Thyroid gland (tissue), 4 donors: ENCODE measurements around the gene DFFA. TPM values are rescaled to one million over a fixed set of nuclear protein-coding genes. Genes with fewer than 3 reads are reported as not detected.
"Not testable (repeated sequence)": the region's sequence is repeated elsewhere in the genome, so short reads cannot be mapped to it uniquely, and the experiment has no call there.

Source experiments
- DNase-seq, 2 donors: peaks; one replicate each; pipeline ENCODE4 v3.0.0-alpha.2; 2019
- H3K27ac ChIP-seq, 3 donors: fragments of 200-600 bp; sonication (generic); 1 replicate in 2 of 3; 2 replicates in 1 of 3; pipeline ENCODE4 v1.5.1; 2016 to 2019; ENCODE audit warnings: mild to moderate bottlenecking in 1 of 3, moderate library complexity in 1 of 3
- H3K27me3 ChIP-seq: fragments of 200-600 bp; sonication (generic); one replicate; pipeline ENCODE4 v1.5.1; 2019
- H3K36me3 ChIP-seq, 2 donors: fragments of 200-600 bp; sonication (generic); one replicate each; pipeline ENCODE4 v1.5.1; 2016 to 2019
- H3K4me1 ChIP-seq, 2 donors: fragments of 200-600 bp; sonication (generic); one replicate each; pipeline ENCODE4 v1.5.1; 2017 to 2019
- H3K4me3 ChIP-seq, 3 donors: fragments of 200-600 bp; sonication (generic); replicated peaks in 1 of 3; 1 replicate in 2 of 3; 2 replicates in 1 of 3; pipeline ENCODE4 v1.5.1; 2016; ENCODE audit warnings: mild to moderate bottlenecking in 1 of 3
- H3K9me3 ChIP-seq: fragments of 200-600 bp; sonication (generic); one replicate; pipeline ENCODE4 v1.5.1; 2017
- CTCF ChIP-seq, 6 experiments: fragments of 200-600 bp in 3 of 6; fragments of 450-650 bp in 3 of 6; sonication (generic) in 3 of 6; IDR thresholded peaks; one replicate each; pipeline ENCODE4 v1.5.1; 2016 to 2019; ENCODE audit warnings: antibody characterized with exemption in 6 of 6, mild to moderate bottlenecking in 2 of 6, inconsistent platforms in 1 of 6, moderate library complexity in 1 of 6
- POLR2A ChIP-seq, 2 donors: fragments of 450-650 bp; IDR thresholded peaks; one replicate each; pipeline ENCODE4 v1.6.1; 2017; ENCODE audit warnings: antibody characterized with exemption in 2 of 2, mild to moderate bottlenecking in 2 of 2, moderate library complexity in 1 of 2
- WGBS, 2 donors: methylation state at CpG; one replicate each; pipeline ENCODE4 v1.1.5; 2017; 5-methylcytosine and 5-hydroxymethylcytosine counted together
- intact Hi-C: fragments of 100-400 bp; cut with DNase I; formaldehyde crosslinking; loops from one replicate; pipeline ENCODE4 v1.15.1; 2023
- total RNA-seq, 4 donors: library from RNA; depleted of rRNA; stranded (reverse); fragments of >200 nt; gene quantifications; one replicate each; pipeline ENCODE4 v1.2.3, GENCODE V29; 2016

Gene DFFA
- total RNA-seq, 4 donors from 2014 or later, result 24.2 to 30.3 (median 27.5) TPM

DNA sequence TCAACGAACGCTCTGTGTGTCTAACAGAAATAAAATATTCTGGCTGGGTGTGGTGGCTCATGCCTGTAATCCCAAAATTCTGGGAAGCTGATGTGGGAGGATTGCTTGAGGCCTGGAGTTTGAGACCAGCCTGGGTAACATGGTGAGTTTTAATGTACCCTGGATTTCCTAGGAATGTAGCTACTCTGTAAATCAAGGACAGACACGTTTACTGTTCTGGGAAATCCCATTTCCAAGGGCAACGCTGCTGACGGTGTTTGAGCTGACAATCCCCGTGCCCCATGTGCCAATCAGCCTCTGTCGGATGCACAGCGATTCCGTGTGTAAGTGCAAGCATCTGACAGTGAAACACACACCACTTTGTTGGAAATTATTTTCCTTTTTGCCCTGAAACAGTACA, 14.5 kb downstream of the DFFA start:
- H3K36me3 ChIP-seq, result peaks cover 12 to 14% of the 10 kb centered on the region in 2 donors
- DNase-seq, result no peak
- H3K27me3 ChIP-seq, result no peaks in the 10 kb centered on the region
- no peaks in the 10 kb centered on the region for H3K4me1 ChIP-seq
- no peak overlapping the region for H3K4me3 ChIP-seq
- WGBS, 2 donors, result 84 to 89% methylated on average over 9 of the region's 9 CpGs
- no peak for TF ChIP-seq POLR2A (IDR thresholded peaks at IDR 0.05)
- TF ChIP-seq CTCF (IDR thresholded peaks at IDR 0.05), result no peak
- H3K9me3 ChIP-seq, result no peaks in the 10 kb centered on the region
- H3K27ac ChIP-seq, result no peak overlapping the region
- intact Hi-C loops, result no loop called here

GRCh38 chr1:10457462-10457861, 14.9 kb downstream of the DFFA start:
- H3K4me3 ChIP-seq, H3K9me3 ChIP-seq, H3K27me3 ChIP-seq, DNase-seq, H3K27ac ChIP-seq, intact Hi-C loops, H3K4me1 ChIP-seq: not testable (repeated sequence)
- WGBS, 2 donors, result 67 to 69% methylated on average over 7 of the region's 7 CpGs
- peaks cover 8 to 10% of the 10 kb centered on the region in 2 donors for H3K36me3 ChIP-seq

DNA sequence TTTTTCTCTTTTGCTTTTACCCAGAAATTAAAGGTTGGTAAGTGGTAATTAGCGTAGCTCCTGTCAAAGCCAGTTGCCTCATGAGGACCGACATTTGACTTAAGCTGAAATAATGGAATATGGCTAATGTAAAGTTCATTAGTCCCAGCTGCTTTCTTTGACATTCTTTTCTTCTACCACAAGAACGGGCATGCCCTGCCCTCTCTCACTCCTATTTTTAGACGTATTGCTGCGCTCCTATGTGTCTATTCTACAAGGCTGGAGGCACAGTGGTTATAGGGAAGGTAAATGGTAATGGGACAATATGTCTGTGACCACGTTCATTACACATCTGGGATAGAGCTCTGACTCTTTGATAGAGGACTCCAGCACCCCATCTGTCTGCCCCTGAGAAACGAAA, 15.7 kb downstream of the DFFA start:
- H3K4me1 ChIP-seq, result no peaks in the 10 kb centered on the region
- no peaks in the 10 kb centered on the region for H3K9me3 ChIP-seq
- no peak overlapping the region for H3K4me3 ChIP-seq
- DNase-seq, result no peak
- H3K27ac ChIP-seq, result no peak overlapping the region
- intact Hi-C loops, result no loop called here
- H3K27me3 ChIP-seq, result no peaks in the 10 kb centered on the region
- peaks cover under 1 to 7% of the 10 kb centered on the region in 2 donors for H3K36me3 ChIP-seq
- no peak for TF ChIP-seq POLR2A (IDR thresholded peaks at IDR 0.05)
- TF ChIP-seq CTCF (IDR thresholded peaks at IDR 0.05), result no peak
- WGBS, 2 donors, result 84 to 88% methylated on average over 7 of the region's 7 CpGs

DNA sequence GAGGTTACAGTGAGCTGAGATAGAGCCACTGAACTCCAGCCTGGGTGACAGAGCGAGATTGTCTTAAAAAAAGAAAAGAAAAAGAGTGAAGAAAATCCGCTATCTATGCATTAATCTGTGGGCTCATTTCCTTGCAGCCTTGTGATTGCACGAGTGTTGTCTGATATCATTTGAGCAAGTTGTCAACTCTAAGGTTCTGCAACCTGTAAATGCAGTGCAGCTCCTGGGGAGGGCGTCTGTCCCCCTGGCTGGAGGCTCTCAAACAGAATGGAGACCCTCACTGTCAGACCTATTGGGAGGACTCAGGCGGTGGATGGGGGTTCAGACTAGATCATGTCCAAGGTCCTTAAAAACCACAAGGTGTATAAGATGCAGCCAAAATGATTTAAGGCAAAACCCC, 16.3 kb downstream of the DFFA start:
- H3K27ac ChIP-seq, result no peak overlapping the region
- intact Hi-C loops, result no loop called here
- no peak for DNase-seq
- 88 to 89% methylated on average over 5 of the region's 5 CpGs for WGBS, 2 donors
- no peaks in the 10 kb centered on the region for H3K9me3 ChIP-seq
- no peaks in the 10 kb centered on the region for H3K4me1 ChIP-seq
- TF ChIP-seq CTCF (IDR thresholded peaks at IDR 0.05) (no peak), POLR2A (IDR thresholded peaks at IDR 0.05) (no peak)
- H3K27me3 ChIP-seq, result no peaks in the 10 kb centered on the region
- no peak overlapping the region for H3K4me3 ChIP-seq
- peaks cover 0 to under 1% of the 10 kb centered on the region in 2 donors for H3K36me3 ChIP-seq

DNA sequence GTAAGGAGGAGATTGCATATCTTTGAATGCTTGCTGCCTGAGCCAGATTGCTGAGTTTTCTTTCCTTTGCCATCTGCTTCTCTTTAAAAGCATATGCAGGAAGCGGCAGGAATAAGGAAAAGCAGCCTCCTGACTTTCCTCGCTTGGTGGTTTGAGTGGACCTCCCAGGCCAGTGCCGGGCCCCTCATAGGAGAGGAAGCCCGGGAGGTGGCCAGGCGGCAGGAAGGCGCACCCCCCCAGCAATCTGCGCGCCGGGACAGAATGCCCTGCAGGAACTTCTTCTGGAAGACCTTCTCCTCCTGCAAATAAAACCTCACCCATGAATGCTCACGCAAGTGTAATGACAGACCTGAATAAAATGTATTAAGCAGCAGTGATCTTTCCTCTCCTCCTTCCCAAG, 21.0 kb downstream of the DFFA start:
- H3K27me3 ChIP-seq, result no peaks in the 10 kb centered on the region
- no peak overlapping the region for H3K4me3 ChIP-seq
- no peaks in the 10 kb centered on the region for H3K36me3 ChIP-seq
- WGBS, 2 donors, result 4 to 10% methylated on average over 10 of the region's 10 CpGs
- intact Hi-C loops, result no loop called here
- DNase-seq, result no peak
- H3K9me3 ChIP-seq, result no peaks in the 10 kb centered on the region
- TF ChIP-seq CTCF (IDR thresholded peaks at IDR 0.05) (no peak), POLR2A (IDR thresholded peaks at IDR 0.05) (no peak)
- H3K4me1 ChIP-seq, result no peaks in the 10 kb centered on the region
- no peak overlapping the region for H3K27ac ChIP-seq

GRCh38 chr1:10450836-10451235, 21.5 kb downstream of the DFFA start:
- Histone ChIP-seq H3K4me3 (no peak overlapping the region), H3K27me3 (no peaks in the 10 kb centered on the region), H3K36me3 (no peaks in the 10 kb centered on the region), H3K27ac (no peak overlapping the region), H3K9me3 (no peaks in the 10 kb centered on the region), H3K4me1 (no peaks in the 10 kb centered on the region)
- intact Hi-C loops, result no loop called here
- TF ChIP-seq POLR2A (IDR thresholded peaks at IDR 0.05) (no peak), CTCF (IDR thresholded peaks at IDR 0.05) (no peak)
- WGBS, 2 donors, result 43 to 49% methylated on average over 6 of the region's 6 CpGs
- DNase-seq, result no peak
